Measurements from ENCODE around the gene ZNF726.

DNA sequence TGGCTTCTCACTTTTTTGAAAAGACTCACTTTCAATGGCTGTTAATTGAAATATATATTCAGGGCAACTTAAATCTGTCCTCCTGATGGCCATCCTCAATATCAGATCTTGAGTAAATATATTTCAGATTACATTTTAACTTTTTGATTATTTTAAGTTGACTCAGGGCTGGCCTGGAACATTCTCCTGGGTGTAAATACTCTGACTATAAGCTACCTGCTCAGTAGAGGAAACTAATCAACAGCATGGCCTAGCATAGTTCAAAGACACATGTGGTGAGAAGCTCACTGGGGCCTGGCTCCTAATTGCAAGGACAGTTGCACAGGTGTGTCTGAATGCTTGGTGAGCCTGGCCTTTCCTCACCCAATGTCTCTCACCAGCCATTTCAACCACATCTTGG, 5.5 kb upstream of the ZNF726 start:
- TF ChIP-seq POLR2AphosphoS5 (IDR thresholded peaks at IDR 0.05; ENCODE audit: low read depth, low read length): no peak
- no peak for TF ChIP-seq POLR2A (IDR thresholded peaks at IDR 0.05; ENCODE audit: borderline replicate concordance, extremely low read depth, insufficient read depth, insufficient read length)
- no peak for TF ChIP-seq ZNF274 (IDR thresholded peaks at IDR 0.05; ENCODE audit: low read depth, low read length)
- TF ChIP-seq, protein P1, sequence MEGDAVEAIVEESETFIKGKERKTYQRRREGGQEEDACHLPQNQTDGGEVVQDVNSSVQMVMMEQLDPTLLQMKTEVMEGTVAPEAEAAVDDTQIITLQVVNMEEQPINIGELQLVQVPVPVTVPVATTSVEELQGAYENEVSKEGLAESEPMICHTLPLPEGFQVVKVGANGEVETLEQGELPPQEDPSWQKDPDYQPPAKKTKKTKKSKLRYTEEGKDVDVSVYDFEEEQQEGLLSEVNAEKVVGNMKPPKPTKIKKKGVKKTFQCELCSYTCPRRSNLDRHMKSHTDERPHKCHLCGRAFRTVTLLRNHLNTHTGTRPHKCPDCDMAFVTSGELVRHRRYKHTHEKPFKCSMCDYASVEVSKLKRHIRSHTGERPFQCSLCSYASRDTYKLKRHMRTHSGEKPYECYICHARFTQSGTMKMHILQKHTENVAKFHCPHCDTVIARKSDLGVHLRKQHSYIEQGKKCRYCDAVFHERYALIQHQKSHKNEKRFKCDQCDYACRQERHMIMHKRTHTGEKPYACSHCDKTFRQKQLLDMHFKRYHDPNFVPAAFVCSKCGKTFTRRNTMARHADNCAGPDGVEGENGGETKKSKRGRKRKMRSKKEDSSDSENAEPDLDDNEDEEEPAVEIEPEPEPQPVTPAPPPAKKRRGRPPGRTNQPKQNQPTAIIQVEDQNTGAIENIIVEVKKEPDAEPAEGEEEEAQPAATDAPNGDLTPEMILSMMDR (IDR thresholded peaks at IDR 0.05 in 2 of 3, conservative IDR thresholded peaks at IDR 0.05 in 1 of 3; ENCODE audit: borderline replicate concordance in 1 of 3, insufficient read depth in 1 of 3, low read depth in 2 of 3, low read length in 2 of 3): no peak
- TF ChIP-seq, protein P2, sequence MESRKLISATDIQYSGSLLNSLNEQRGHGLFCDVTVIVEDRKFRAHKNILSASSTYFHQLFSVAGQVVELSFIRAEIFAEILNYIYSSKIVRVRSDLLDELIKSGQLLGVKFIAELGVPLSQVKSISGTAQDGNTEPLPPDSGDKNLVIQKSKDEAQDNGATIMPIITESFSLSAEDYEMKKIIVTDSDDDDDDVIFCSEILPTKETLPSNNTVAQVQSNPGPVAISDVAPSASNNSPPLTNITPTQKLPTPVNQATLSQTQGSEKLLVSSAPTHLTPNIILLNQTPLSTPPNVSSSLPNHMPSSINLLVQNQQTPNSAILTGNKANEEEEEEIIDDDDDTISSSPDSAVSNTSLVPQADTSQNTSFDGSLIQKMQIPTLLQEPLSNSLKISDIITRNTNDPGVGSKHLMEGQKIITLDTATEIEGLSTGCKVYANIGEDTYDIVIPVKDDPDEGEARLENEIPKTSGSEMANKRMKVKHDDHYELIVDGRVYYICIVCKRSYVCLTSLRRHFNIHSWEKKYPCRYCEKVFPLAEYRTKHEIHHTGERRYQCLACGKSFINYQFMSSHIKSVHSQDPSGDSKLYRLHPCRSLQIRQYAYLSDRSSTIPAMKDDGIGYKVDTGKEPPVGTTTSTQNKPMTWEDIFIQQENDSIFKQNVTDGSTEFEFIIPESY (IDR thresholded peaks at IDR 0.05; ENCODE audit: extremely low read depth, insufficient replicate concordance, low read length): no peak
- TF ChIP-seq CBX3 (IDR thresholded peaks at IDR 0.05; ENCODE audit: low read depth): no peak

Data from HCT116 (cell line).